GM12891 (cell line): Measurements from ENCODE around the gene HOXA3.

ENCODE experiments used
- POLR2A ChIP-seq: IDR thresholded peaks from 2 replicates; pipeline ENCODE4 v1.6.1; 2011; ENCODE audit warnings: low read depth, low read length, control low read depth
- POLR2AphosphoS5 ChIP-seq: IDR thresholded peaks from 2 replicates; pipeline ENCODE4 v1.6.1; 2011; ENCODE audit warnings: low read depth, low read length, control low read depth
- TAF1 ChIP-seq: IDR thresholded peaks from 2 replicates; pipeline ENCODE4 v1.6.1; 2011; ENCODE audit warnings: low read depth, low read length, control low read depth

GRCh38 chr7:27106901-27107240 lies 45.5 kb downstream of the HOXA3 start:
- TF ChIP-seq POLR2AphosphoS5 (no peak), POLR2A (no peak), TAF1 (no peak)
